ENCODE results near the gene DEPDC1B.
A peak's percentile ranks its signal among the peaks of the same experiment; 100 is the strongest.

The DEPDC1B gene

GRCh38 chr5:60677850-60678664 lies 21.9 kb downstream of the DEPDC1B start:
- DNase-seq (ENCODE audit: extremely low read depth, low read depth) = peak; percentile 20
- TF ChIP-seq CTCF (IDR thresholded peaks at IDR 0.05; ENCODE audit: low read depth, low read length) = peak; percentile 54

GRCh38 chr5:60675286-60675685 lies 24.7 kb downstream of the DEPDC1B start:
- no peak for TF ChIP-seq CTCF (IDR thresholded peaks at IDR 0.05; ENCODE audit: low read depth, low read length)
- no peak for DNase-seq (ENCODE audit: extremely low read depth, low read depth)

GRCh38 chr5:60674251-60675069 lies 25.5 kb downstream of the DEPDC1B start:
- DNase-seq (ENCODE audit: extremely low read depth, low read depth) = no peak
- no peak for TF ChIP-seq CTCF (IDR thresholded peaks at IDR 0.05; ENCODE audit: low read depth, low read length)

GRCh38 chr5:60673334-60673733 lies 26.6 kb downstream of the DEPDC1B start:
- no peak for DNase-seq (ENCODE audit: extremely low read depth, low read depth)
- TF ChIP-seq CTCF (IDR thresholded peaks at IDR 0.05; ENCODE audit: low read depth, low read length) = no peak

- DNase-seq (ENCODE audit: extremely low read depth, low read depth) = no peak
- no peak for TF ChIP-seq CTCF (IDR thresholded peaks at IDR 0.05; ENCODE audit: low read depth, low read length)
These were observed 27.2 kb downstream of the DEPDC1B start for GRCh38 chr5:60672693-60673264.

GRCh38 chr5:60671899-60672692 lies 27.9 kb downstream of the DEPDC1B start:
- no peak for TF ChIP-seq CTCF (IDR thresholded peaks at IDR 0.05; ENCODE audit: low read depth, low read length)
- DNase-seq (ENCODE audit: extremely low read depth, low read depth) = no peak

Measured in AG09319 (cell line).